ENCODE results near the gene HMSD.
"Not testable (repeated sequence)": the region's sequence is repeated elsewhere in the genome, so short reads cannot be mapped to it uniquely, and the experiment has no call there.

The HMSD gene

GRCh38 chr18:63922049-63922448 lies 27.1 kb upstream of the HMSD start:
- no peak overlapping the region for H3K4me3 ChIP-seq (ENCODE audit: low read depth, low read length, poor library complexity, severe bottlenecking)
- no peak overlapping the region for H3K9ac ChIP-seq (ENCODE audit: low read length)
- no peaks in the 10 kb centered on the region for H3K79me2 ChIP-seq (ENCODE audit: insufficient read depth, low read length)
- H2AFZ ChIP-seq (ENCODE audit: low read length) = no peak overlapping the region
- H3K27me3 ChIP-seq (ENCODE audit: insufficient read depth, low read length) = no peaks in the 10 kb centered on the region
- H3K4me2 ChIP-seq (ENCODE audit: low read length) = no peak overlapping the region
- H3K4me1 ChIP-seq (ENCODE audit: insufficient read depth, low read length, severe bottlenecking) = no peaks in the 10 kb centered on the region
- no peaks in the 10 kb centered on the region for H3K9me3 ChIP-seq (ENCODE audit: low read length)
- TF ChIP-seq CTCF (IDR thresholded peaks at IDR 0.05; ENCODE audit: low read length) (no peak), EZH2 (IDR thresholded peaks at IDR 0.05; ENCODE audit: borderline replicate concordance, low read length) (no peak)
- H3K36me3 ChIP-seq (ENCODE audit: insufficient read depth, low read length) = no peaks in the 10 kb centered on the region
- no peak overlapping the region for H3K27ac ChIP-seq (ENCODE audit: low read depth, low read length, poor library complexity, severe bottlenecking)
- H3K9me2 ChIP-seq (ENCODE audit: low read depth, low read length) = no peaks in the 10 kb centered on the region
- no peaks in the 10 kb centered on the region for H3F3A ChIP-seq (ENCODE audit: insufficient read depth, low read length)
- no peaks in the 10 kb centered on the region for H4K20me1 ChIP-seq (ENCODE audit: insufficient read depth, low read length)

- no peak overlapping the region for H3K4me3 ChIP-seq (ENCODE audit: low read depth, low read length, poor library complexity, severe bottlenecking)
- no peaks in the 10 kb centered on the region for H3K79me2 ChIP-seq (ENCODE audit: insufficient read depth, low read length)
- no peaks in the 10 kb centered on the region for H3K9me2 ChIP-seq (ENCODE audit: low read depth, low read length)
- TF ChIP-seq CTCF (IDR thresholded peaks at IDR 0.05; ENCODE audit: low read length) = no peak
- TF ChIP-seq EZH2 (IDR thresholded peaks at IDR 0.05; ENCODE audit: borderline replicate concordance, low read length) = no peak
- H3K36me3 ChIP-seq (ENCODE audit: insufficient read depth, low read length) = no peaks in the 10 kb centered on the region
- H3K4me1 ChIP-seq (ENCODE audit: insufficient read depth, low read length, severe bottlenecking) = no peaks in the 10 kb centered on the region
- H3F3A ChIP-seq (ENCODE audit: insufficient read depth, low read length) = no peaks in the 10 kb centered on the region
- H4K20me1 ChIP-seq (ENCODE audit: insufficient read depth, low read length) = no peaks in the 10 kb centered on the region
- no peaks in the 10 kb centered on the region for H3K9me3 ChIP-seq (ENCODE audit: low read length)
- H2AFZ ChIP-seq (ENCODE audit: low read length) = no peak overlapping the region
- no peak overlapping the region for H3K9ac ChIP-seq (ENCODE audit: low read length)
- H3K27ac ChIP-seq (ENCODE audit: low read depth, low read length, poor library complexity, severe bottlenecking) = no peak overlapping the region
- no peak overlapping the region for H3K4me2 ChIP-seq (ENCODE audit: low read length)
- H3K27me3 ChIP-seq (ENCODE audit: insufficient read depth, low read length) = no peaks in the 10 kb centered on the region
These were observed 24.6 kb upstream of the HMSD start for GRCh38 chr18:63924551-63924950.

GRCh38 chr18:63928331-63928730 lies 20.8 kb upstream of the HMSD start:
- H3K9me3 ChIP-seq (ENCODE audit: low read length) = no peaks in the 10 kb centered on the region
- H3K79me2 ChIP-seq (ENCODE audit: insufficient read depth, low read length) = no peaks in the 10 kb centered on the region
- no peaks in the 10 kb centered on the region for H3F3A ChIP-seq (ENCODE audit: insufficient read depth, low read length)
- H4K20me1 ChIP-seq (ENCODE audit: insufficient read depth, low read length) = no peaks in the 10 kb centered on the region
- H2AFZ ChIP-seq (ENCODE audit: low read length) = no peak overlapping the region
- no peaks in the 10 kb centered on the region for H3K9me2 ChIP-seq (ENCODE audit: low read depth, low read length)
- H3K36me3 ChIP-seq (ENCODE audit: insufficient read depth, low read length) = no peaks in the 10 kb centered on the region
- H3K27me3 ChIP-seq (ENCODE audit: insufficient read depth, low read length) = no peaks in the 10 kb centered on the region
- TF ChIP-seq CTCF (IDR thresholded peaks at IDR 0.05; ENCODE audit: low read length) (no peak), EZH2 (IDR thresholded peaks at IDR 0.05; ENCODE audit: borderline replicate concordance, low read length) (no peak)
- no peak overlapping the region for H3K27ac ChIP-seq (ENCODE audit: low read depth, low read length, poor library complexity, severe bottlenecking)
- H3K9ac ChIP-seq (ENCODE audit: low read length) = no peak overlapping the region
- no peak overlapping the region for H3K4me2 ChIP-seq (ENCODE audit: low read length)
- no peaks in the 10 kb centered on the region for H3K4me1 ChIP-seq (ENCODE audit: insufficient read depth, low read length, severe bottlenecking)
- no peak overlapping the region for H3K4me3 ChIP-seq (ENCODE audit: low read depth, low read length, poor library complexity, severe bottlenecking)

GRCh38 chr18:63929369-63929768 lies 19.7 kb upstream of the HMSD start:
- H2AFZ ChIP-seq (ENCODE audit: low read length); H3F3A ChIP-seq (ENCODE audit: insufficient read depth, low read length); H3K4me1 ChIP-seq (ENCODE audit: insufficient read depth, low read length, severe bottlenecking); H4K20me1 ChIP-seq (ENCODE audit: insufficient read depth, low read length); H3K79me2 ChIP-seq (ENCODE audit: insufficient read depth, low read length); H3K4me3 ChIP-seq (ENCODE audit: low read depth, low read length, poor library complexity, severe bottlenecking); H3K4me2 ChIP-seq (ENCODE audit: low read length); H3K9me3 ChIP-seq (ENCODE audit: low read length); H3K9me2 ChIP-seq (ENCODE audit: low read depth, low read length); H3K27ac ChIP-seq (ENCODE audit: low read depth, low read length, poor library complexity, severe bottlenecking); H3K36me3 ChIP-seq (ENCODE audit: insufficient read depth, low read length); H3K9ac ChIP-seq (ENCODE audit: low read length); H3K27me3 ChIP-seq (ENCODE audit: insufficient read depth, low read length): not testable (repeated sequence)
